ENCODE measurements around the gene AMIGO1.

AMIGO1 gene

DNA sequence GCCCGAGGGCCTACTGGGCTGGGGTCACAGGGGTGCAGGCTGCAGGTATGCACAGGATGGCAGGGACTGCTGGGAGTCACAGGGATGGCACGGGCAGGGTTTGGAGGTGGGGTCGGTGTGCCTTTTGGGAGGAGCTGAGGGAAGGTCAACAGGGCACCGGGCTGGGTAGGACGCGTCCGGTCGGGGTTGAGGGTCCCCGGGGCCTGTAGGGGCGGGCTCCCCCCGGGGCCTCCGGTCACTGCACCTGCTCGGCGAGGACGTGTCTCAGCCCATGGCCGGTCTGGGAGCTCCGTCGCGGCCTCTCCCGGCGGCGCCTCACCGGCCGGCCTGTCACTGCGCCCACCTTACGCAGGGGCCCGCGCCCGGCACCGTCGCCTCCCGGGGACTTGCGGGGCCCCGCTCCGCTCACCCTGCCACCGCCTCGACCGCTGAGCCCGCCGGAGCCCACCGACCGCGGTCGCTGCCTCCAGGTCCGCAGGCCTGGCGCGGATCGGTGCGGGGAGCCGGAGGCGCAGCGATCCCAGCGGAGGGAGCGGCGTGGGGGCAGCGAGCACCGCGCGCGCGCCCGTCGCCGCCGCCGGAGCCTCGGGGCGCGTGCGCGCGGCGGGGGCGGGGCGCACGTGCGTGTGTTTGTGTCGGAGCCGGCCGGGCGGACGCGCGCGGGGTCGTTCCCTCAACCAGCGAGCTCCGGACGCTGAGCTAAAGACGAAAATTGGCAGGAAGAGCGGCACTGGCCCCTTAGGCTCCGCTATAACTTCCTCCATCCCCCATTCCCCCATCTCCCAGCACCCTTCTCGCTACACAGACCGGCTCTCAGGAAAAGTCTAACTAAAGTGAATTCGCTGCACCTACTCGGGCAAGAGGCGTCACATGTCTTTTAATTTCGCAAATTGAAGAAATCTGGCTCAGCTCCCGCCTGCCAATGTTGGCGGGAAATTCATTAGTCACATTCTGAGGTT lies at the start of gene AMIGO1:
Gene AMIGO1 (minus strand): TSS at position 552 of the 959 bp plus-strand sequence. CDS start 815 bp downstream, outside the sequence.
- DNase-seq, result peak; percentile 65

GRCh38 chr1:109557520-109557919 lies 48.0 kb upstream of the AMIGO1 start:
- no peak for DNase-seq

DNA sequence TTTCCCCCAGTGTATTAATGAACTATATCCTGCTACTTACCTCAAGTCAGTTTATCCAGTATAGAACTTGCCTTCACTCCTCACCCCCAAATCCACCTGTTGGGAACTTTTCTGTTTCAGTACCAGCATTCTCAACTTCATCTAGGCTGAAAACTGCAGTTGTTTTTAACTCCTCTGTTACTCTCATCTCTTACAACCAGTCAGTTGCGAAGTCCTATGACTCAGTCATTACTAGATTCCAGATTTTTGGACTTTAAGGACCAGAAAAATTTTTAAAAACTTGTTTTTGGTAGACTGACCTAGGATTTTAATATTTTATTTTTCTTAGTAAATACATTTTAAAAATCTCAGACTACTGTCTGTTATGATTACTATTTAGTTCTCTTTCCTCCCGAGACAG lies 47.0 kb upstream of the AMIGO1 start:
- DNase-seq, result no peak

GRCh38 chr1:109548321-109549267 lies 39.1 kb upstream of the AMIGO1 start, which contains the start of gene GNAI3:
TSS of gene GNAI3 (plus strand) at chr1:109548615. CDS start at chr1:109548721, 106 bp downstream.
- peak; percentile 94 for DNase-seq

- DNase-seq, result no peak
Observed at GRCh38 chr1:109547463-109548320, 38.2 kb upstream of the AMIGO1 start.

- DNase-seq, result peak; percentile 93
Observed at GRCh38 chr1:109546311-109547109, 37.0 kb upstream of the AMIGO1 start.

- no peak for DNase-seq
Observed at GRCh38 chr1:109543988-109544735, 34.6 kb upstream of the AMIGO1 start.

DNA sequence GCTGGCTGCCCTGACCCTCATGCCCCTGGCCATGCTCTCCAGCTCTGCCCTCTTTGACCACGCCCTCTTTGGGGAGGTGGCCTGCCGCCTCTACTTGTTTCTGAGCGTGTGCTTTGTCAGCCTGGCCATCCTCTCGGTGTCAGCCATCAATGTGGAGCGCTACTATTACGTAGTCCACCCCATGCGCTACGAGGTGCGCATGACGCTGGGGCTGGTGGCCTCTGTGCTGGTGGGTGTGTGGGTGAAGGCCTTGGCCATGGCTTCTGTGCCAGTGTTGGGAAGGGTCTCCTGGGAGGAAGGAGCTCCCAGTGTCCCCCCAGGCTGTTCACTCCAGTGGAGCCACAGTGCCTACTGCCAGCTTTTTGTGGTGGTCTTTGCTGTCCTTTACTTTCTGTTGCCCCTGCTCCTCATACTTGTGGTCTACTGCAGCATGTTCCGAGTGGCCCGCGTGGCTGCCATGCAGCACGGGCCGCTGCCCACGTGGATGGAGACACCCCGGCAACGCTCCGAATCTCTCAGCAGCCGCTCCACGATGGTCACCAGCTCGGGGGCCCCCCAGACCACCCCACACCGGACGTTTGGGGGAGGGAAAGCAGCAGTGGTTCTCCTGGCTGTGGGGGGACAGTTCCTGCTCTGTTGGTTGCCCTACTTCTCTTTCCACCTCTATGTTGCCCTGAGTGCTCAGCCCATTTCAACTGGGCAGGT lies 33.9 kb upstream of the AMIGO1 start:
- DNase-seq, result no peak

DNA sequence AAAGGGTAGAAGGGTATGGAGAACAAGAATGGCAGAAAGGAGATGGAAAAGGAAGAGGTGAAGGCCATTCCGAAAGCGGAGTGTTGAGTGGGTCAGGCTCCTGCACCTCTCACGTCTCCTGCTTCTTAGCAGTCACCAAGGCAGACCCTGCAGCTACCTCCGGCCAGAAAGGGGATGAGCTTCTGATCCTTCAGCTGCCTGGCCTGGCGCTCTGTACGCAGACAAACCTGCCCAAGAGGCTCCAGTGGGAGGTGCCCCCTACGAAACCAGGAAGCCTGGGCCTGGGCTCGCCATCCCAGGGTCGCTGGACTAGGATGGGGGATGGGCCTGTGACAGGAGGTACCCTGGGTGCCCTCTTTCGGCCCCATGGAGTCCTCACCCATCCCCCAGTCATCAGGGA lies 33.1 kb upstream of the AMIGO1 start:
- DNase-seq, result no peak

GRCh38 chr1:109541102-109541501 lies 31.6 kb upstream of the AMIGO1 start:
- no peak for DNase-seq

DNA sequence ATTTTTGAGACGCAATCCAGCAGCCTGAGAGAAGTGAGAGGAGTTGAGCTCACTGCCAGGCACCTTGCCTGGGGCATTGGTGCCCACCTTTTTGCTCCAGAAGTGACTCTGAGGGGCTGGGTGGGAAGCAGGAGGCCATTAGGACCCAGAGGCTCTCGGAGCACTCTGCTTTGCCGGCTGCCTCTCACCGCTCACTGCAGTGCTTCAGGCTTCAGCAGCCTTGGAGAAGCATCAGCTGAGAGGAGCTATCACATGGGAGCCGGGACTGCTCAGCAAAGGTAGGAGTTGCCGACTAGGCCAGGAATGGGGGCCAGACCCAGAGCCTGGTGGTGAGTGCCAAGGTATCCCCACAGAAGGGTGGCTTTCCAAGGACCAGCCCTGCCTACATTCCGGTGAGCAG lies 30.1 kb upstream of the AMIGO1 start, which contains the start of gene GPR61:
Gene GPR61 (plus strand): TSS at position 197 of the 400 bp plus-strand sequence. CDS start 3,151 bp downstream, outside the sequence.
- peak; percentile 14 for DNase-seq

GRCh38 chr1:109538827-109539555 lies 29.5 kb upstream of the AMIGO1 start:
- DNase-seq, result no peak

DNA sequence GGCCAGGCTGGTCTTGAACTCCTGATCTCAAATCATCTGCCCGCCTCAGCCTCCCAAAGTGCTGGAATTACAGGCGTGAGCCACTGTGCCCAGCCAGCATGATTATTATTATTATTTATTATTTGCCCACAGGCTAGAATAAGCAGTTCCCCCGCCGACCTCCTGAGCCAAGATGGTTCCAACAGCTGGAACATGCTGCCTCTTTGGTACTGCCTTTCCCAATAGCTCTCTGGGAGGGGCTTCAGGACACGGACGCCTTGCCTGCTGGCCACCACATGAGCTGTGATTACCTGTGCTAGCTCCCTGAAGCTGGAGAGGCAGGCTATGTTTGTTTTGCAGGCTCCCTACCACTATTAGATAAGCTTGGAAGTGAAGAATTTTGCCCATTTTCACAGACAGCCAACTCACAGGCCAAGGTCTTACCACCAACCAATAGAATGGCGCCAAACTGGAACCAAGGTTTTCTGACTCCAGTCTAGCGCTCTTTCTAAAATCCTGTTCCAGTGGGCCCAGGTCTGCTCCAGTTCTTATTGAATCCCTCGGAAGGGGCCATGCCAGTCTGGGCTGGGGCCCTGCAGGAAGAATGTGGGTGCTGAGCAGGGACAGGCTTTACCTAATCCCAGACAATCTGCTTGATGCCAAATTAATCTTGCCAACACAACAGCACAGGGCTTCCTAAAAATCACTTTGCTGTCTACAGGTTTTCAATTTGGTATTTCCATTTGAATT lies 28.1 kb upstream of the AMIGO1 start:
- DNase-seq, result no peak

DNA sequence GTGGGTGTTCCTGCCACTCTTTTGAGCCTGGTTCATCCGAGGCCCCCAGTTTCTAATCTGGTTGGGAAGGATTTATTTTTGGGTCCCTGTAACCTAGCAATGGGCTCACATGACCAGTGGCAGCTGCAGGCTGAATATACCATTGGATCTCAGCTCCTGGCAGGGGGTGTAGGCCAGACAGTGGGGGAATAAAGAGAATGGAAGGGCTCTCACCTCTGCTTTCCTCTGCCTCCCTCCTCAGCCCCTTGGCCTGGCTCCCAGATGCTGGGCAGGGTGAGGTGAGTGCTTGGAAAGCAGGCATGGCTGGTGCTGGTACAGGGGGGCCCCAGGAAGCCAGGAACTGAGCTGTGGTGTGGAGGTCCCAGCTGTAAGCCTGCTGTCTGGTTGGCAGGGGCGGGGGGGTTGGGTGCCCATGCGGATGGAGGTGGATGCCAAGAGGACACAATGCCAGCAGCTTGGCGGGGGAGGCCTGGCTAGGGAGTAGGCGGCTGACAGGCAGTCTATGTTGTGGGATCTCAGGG lies 26.5 kb upstream of the AMIGO1 start:
- DNase-seq, result peak; percentile 69

GRCh38 chr1:109535481-109535880 lies 26.0 kb upstream of the AMIGO1 start:
- DNase-seq, result no peak

DNA sequence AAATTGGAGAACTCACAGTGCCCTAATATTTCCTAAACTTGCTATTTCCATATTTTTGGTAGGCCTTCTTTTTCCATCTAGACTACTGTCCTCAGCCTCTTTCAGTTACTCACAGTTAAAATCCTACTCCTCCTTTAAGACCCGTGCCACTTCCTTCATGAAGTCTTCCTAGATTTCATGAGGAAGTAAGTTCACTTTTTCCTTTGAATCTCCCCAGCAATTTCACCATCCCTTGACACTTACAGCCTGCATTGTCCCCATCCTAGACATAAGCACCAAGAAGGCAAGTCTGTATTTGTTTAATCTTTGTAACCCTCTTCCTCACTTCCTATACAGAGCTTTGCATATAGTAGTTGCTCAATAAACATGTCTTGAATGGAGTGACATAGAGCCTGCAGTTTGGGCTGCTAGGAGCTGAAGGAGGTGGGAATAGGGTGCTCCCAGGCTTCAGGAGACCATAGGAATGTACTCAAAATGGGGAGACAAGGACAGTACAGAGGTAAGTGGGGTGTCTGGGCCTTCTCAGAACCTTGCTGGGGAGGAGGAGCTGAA lies 24.9 kb upstream of the AMIGO1 start:
- no peak for DNase-seq

GRCh38 chr1:109532365-109533136 lies 23.0 kb upstream of the AMIGO1 start:
- DNase-seq, result peak; percentile 74

Data from DMS79 treated with DMSO at 0.1 percent for 48 hours (cell line).